Mammary epithelial cell (primary cell): Measurements from ENCODE around the gene ZACN.

Source experiments
- EZH2 ChIP-seq: IDR thresholded peaks from 2 replicates; pipeline ENCODE4 v1.6.1; 2012; ENCODE audit warnings: low read length, inconsistent platforms, borderline replicate concordance
- TF ChIP-seq, protein P1 (sequence below), 2 donors: IDR thresholded peaks in 1 of 2; conservative IDR thresholded peaks in 1 of 2; 2 replicates each; pipeline ENCODE4 v1.5.1; 2011 to 2012; ENCODE audit warnings: inconsistent platforms in 2 of 2, low read length in 2 of 2, mild to moderate bottlenecking in 2 of 2, control low read depth in 1 of 2, low read depth in 1 of 2; ENCODE audit not compliant: insufficient read depth in 1 of 2; ENCODE audit errors: extremely low read depth in 1 of 2

DNA sequence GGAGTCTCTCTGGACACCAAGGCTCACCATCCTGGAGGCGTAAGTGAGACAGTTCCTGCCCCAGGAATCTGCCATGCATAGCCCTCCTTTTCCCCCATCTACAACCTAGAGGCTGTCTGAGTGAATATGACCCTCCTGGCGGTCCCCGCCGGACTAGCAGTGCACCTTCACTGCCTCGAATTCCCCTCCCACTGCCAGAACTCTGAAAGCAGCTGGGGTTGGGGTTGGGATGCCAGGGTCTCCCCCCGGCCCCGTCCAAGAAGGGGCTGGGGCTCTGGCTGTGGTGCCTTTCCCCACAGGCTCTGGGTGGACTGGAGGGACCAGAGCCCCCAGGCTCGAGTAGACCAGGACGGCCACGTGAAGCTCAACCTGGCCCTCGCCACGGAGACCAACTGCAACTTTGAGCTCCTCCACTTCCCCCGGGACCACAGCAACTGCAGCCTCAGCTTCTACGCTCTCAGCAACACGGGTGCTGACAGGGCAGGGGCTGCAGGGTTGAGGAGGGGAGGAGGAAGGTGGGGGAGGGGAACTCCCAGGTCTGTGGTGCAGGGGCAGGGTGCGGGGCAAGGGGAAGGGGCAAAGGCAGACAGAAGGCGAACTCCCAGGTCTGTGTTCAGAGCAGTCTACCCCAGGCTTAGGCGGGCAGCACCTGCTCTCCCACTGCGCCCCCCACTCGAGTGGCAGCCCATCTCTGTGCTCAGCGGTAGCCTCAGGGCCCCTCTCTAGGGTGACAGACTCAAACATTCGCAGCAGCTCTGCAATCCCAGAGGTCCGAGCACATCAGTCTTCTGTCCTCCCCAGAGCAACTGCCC, 1.2 kb downstream of the ZACN start:
- TF ChIP-seq, protein P1, sequence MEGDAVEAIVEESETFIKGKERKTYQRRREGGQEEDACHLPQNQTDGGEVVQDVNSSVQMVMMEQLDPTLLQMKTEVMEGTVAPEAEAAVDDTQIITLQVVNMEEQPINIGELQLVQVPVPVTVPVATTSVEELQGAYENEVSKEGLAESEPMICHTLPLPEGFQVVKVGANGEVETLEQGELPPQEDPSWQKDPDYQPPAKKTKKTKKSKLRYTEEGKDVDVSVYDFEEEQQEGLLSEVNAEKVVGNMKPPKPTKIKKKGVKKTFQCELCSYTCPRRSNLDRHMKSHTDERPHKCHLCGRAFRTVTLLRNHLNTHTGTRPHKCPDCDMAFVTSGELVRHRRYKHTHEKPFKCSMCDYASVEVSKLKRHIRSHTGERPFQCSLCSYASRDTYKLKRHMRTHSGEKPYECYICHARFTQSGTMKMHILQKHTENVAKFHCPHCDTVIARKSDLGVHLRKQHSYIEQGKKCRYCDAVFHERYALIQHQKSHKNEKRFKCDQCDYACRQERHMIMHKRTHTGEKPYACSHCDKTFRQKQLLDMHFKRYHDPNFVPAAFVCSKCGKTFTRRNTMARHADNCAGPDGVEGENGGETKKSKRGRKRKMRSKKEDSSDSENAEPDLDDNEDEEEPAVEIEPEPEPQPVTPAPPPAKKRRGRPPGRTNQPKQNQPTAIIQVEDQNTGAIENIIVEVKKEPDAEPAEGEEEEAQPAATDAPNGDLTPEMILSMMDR (conservative IDR thresholded peaks at IDR 0.05 in 1 of 2, IDR thresholded peaks at IDR 0.05 in 1 of 2; ENCODE audit: extremely low read depth in 1 of 2, insufficient read depth in 1 of 2, low read depth in 1 of 2, low read length in 2 of 2) = no peak
- no peak for TF ChIP-seq EZH2
